HCT116 (cell line): ENCODE data around the gene WDR37. TPM values are rescaled to one million over a fixed set of nuclear protein-coding genes. Genes with fewer than 3 reads are reported as not detected.
"Not testable (repeated sequence)": the region's sequence is repeated elsewhere in the genome, so short reads cannot be mapped to it uniquely, and the experiment has no call there.

Experiments
- ATAC-seq: fragments of 200-7000 bp; cut with Tn5 transposase; 2 replicates; pipeline ENCODE4 v1.9.1; 2020; ENCODE audit warnings: mild to moderate bottlenecking, moderate library complexity
- BruUV-seq: library from RNA; stranded (reverse); fragments of 400-500 nt; replicated peaks from 2 replicates; lab custom pipeline; 2021; lab: Mats Ljungman, UMichigan
- CTCF ChIA-PET: fragments of 300-600 bp; sonication (Branson Sonifier 250); formaldehyde crosslinking; loops from one replicate; lab custom pipeline; 2021; ENCODE audit warnings: antibody characterized with exemption; lab: Charles Lee
- POLR2A ChIA-PET: fragments of 300-600, 350-600 bp; sonication (Branson Sonifier 250); formaldehyde crosslinking; loops from one replicate; lab custom pipeline; 2021; ENCODE audit warnings: antibody characterized with exemption; lab: Charles Lee
- RAD21 ChIA-PET, 2 experiments: fragments of 300-600 bp; sonication (Branson Sonifier 250); formaldehyde crosslinking; loops; one replicate each; lab custom pipeline; 2023; ENCODE audit warnings: low total read pairs in 2 of 2; ENCODE audit not compliant: uncharacterized antibody in 2 of 2, unreplicated experiment in 2 of 2, low non-redundant PET in 1 of 2; lab: Charles Lee
- DNase-seq: peaks from one replicate; pipeline ENCODE4 v3.0.0-alpha.2; 2010; ENCODE audit warnings: low read depth, low spot score
- H2AFZ ChIP-seq: fragments of 200-600 bp; shearing (Covaris generic), sonication (generic); 2 replicates; pipeline ENCODE4 v1.6.1; 2017; ENCODE audit warnings: low read depth, mixed run types, mixed read lengths, antibody characterized with exemption, low read length; ENCODE audit not compliant: poor library complexity, severe bottlenecking
- H3K27ac ChIP-seq: 2 replicates; pipeline ENCODE4 v1.5.1; 2012; ENCODE audit warnings: low read depth, low read length
- H3K27me3 ChIP-seq: fragments of 200-600 bp; sonication (generic); 2 replicates; pipeline ENCODE4 v1.6.1; 2016; ENCODE audit warnings: mixed run types, low read length, mixed read lengths; ENCODE audit not compliant: insufficient read depth
- H3K36me3 ChIP-seq, 2 experiments: fragments of 200-500 bp in 1 of 2; fragments of 200-600 bp in 1 of 2; sonication (Bioruptor generic) in 1 of 2; sonication (generic) in 1 of 2; 2 replicates each; pipeline versions ENCODE4 v1.5.1 to v1.6.1; 2014 to 2016; ENCODE audit warnings: low read length in 2 of 2, inconsistent platforms in 1 of 2, mixed read lengths in 1 of 2, mixed run types in 1 of 2; ENCODE audit not compliant: insufficient read depth in 2 of 2, control insufficient read depth in 1 of 2
- H3K4me1 ChIP-seq, 2 experiments: fragments of 200-600 bp in 1 of 2; sonication (generic) in 1 of 2; 2 replicates each; pipeline versions ENCODE4 v1.5.1 to v1.6.1; 2012 to 2017; ENCODE audit warnings: low read length in 2 of 2, inconsistent platforms in 1 of 2, mild to moderate bottlenecking in 1 of 2, mixed read lengths in 1 of 2, mixed run types in 1 of 2, moderate library complexity in 1 of 2; ENCODE audit not compliant: insufficient read depth in 2 of 2, control insufficient read depth in 1 of 2
- H3K4me2 ChIP-seq: fragments of 200-600 bp; sonication (generic); 2 replicates; pipeline ENCODE4 v1.6.1; 2017; ENCODE audit warnings: mixed run types, low read length, mixed read lengths
- H3K4me3 ChIP-seq, 2 experiments: fragments of 200-600 bp in 1 of 2; sonication (generic) in 1 of 2; replicated peaks in 1 of 2; 2 replicates each; pipeline ENCODE4 v1.5.1; 2011 to 2016; ENCODE audit warnings: low read length in 2 of 2, control low read depth in 1 of 2, low read depth in 1 of 2, mild to moderate bottlenecking in 1 of 2, mixed read lengths in 1 of 2, mixed run types in 1 of 2
- H3K79me2 ChIP-seq: fragments of 200-600 bp; sonication (generic); 2 replicates; pipeline ENCODE4 v1.6.1; 2017; ENCODE audit warnings: mild to moderate bottlenecking, mixed run types, low read length, moderate library complexity, mixed read lengths; ENCODE audit not compliant: insufficient read depth
- H3K9ac ChIP-seq: fragments of 200-600 bp; sonication (generic); 2 replicates; pipeline ENCODE4 v1.6.1; 2016; ENCODE audit warnings: low read length, mixed read lengths
- H3K9me2 ChIP-seq: fragments of 200-600 bp; sonication (generic), shearing (Covaris generic); 2 replicates; pipeline ENCODE4 v1.6.1; 2017; ENCODE audit warnings: mixed run types, mild to moderate bottlenecking, moderate library complexity; ENCODE audit not compliant: insufficient read depth
- H3K9me3 ChIP-seq, 2 experiments: fragments of 200-500 bp in 1 of 2; fragments of 200-600 bp in 1 of 2; sonication (Bioruptor generic) in 1 of 2; sonication (generic) in 1 of 2; 2 replicates each; pipeline ENCODE4 v1.6.1; 2014 to 2017; ENCODE audit warnings: low read length in 2 of 2, mixed read lengths in 2 of 2, inconsistent platforms in 1 of 2, low read depth in 1 of 2, mild to moderate bottlenecking in 1 of 2, mixed run types in 1 of 2, moderate library complexity in 1 of 2; ENCODE audit not compliant: control insufficient read depth in 1 of 2, insufficient read depth in 1 of 2
- H4K20me1 ChIP-seq: fragments of 200-600 bp; sonication (generic), shearing (Covaris generic); 2 replicates; pipeline ENCODE4 v1.6.1; 2017; ENCODE audit warnings: mixed run types, mild to moderate bottlenecking, moderate library complexity; ENCODE audit not compliant: insufficient read depth
- CBX3 ChIP-seq: IDR thresholded peaks from 2 replicates; pipeline ENCODE4 v1.6.1; 2012; ENCODE audit warnings: low read depth
- CEBPB ChIP-seq: IDR thresholded peaks from 2 replicates; pipeline ENCODE4 v1.6.1; 2012; ENCODE audit warnings: low read depth
- EZH2phosphoT487 ChIP-seq: fragments of 200-600 bp; IDR thresholded peaks from 2 replicates; pipeline ENCODE4 v1.6.1; 2018; ENCODE audit warnings: antibody characterized with exemption, borderline replicate concordance
- FOSL1 ChIP-seq: IDR thresholded peaks from 2 replicates; pipeline ENCODE4 v1.6.1; 2012; ENCODE audit warnings: low read depth
- JUND ChIP-seq: IDR thresholded peaks from 2 replicates; pipeline ENCODE4 v1.6.1; 2012
- POLR2A ChIP-seq: IDR thresholded peaks from 2 replicates; pipeline ENCODE4 v1.7.0; 2011; ENCODE audit warnings: borderline replicate concordance; ENCODE audit not compliant: insufficient read depth, insufficient read length; ENCODE audit errors: extremely low read depth
- RAD21 ChIP-seq: IDR thresholded peaks from 2 replicates; pipeline ENCODE4 v1.6.1; 2012; ENCODE audit warnings: low read depth, mild to moderate bottlenecking
- SIN3A ChIP-seq: IDR thresholded peaks from 2 replicates; pipeline ENCODE4 v1.6.1; 2012; ENCODE audit warnings: low read depth
- SP1 ChIP-seq: IDR thresholded peaks from 2 replicates; pipeline ENCODE4 v1.6.1; 2012; ENCODE audit warnings: low read depth
- SRF ChIP-seq: IDR thresholded peaks from 2 replicates; pipeline ENCODE4 v1.6.1; 2012; ENCODE audit warnings: low read depth
- TCF7L2 ChIP-seq: IDR thresholded peaks from 2 replicates; pipeline ENCODE4 v1.7.0; 2011; ENCODE audit warnings: borderline replicate concordance, inconsistent platforms; ENCODE audit not compliant: insufficient read depth, insufficient read length; ENCODE audit errors: extremely low read depth
- YY1 ChIP-seq: IDR thresholded peaks from 2 replicates; pipeline ENCODE4 v1.6.1; 2011; ENCODE audit warnings: low read length, low read depth, moderate library complexity, mild to moderate bottlenecking; ENCODE audit not compliant: insufficient replicate concordance; ENCODE audit errors: extremely low read depth
- ZFX ChIP-seq: fragments of 450-650 bp; IDR thresholded peaks from 2 replicates; pipeline ENCODE4 v1.6.1; 2017
- ZNF274 ChIP-seq: fragments of 200-500 bp; sonication (Bioruptor generic); IDR thresholded peaks from 2 replicates; pipeline ENCODE4 v1.6.1; 2014; ENCODE audit warnings: mild to moderate bottlenecking, low read depth, low read length, inconsistent platforms
- intact Hi-C: fragments of 100-400 bp; cut with micrococcal nuclease; formaldehyde crosslinking; loops from 2 replicates; pipeline ENCODE4 v1.10.0; 2022
- total RNA-seq: library from RNA; stranded (reverse); gene quantifications from one replicate; pipeline ENCODE4 v1.2.1, GENCODE V29; 2021; ENCODE audit not compliant: unreplicated experiment
- TF ChIP-seq, protein P1 (sequence below): IDR thresholded peaks from 2 replicates; pipeline ENCODE4 v1.6.1; 2012
- TF ChIP-seq, protein P2 (sequence below): IDR thresholded peaks from 2 replicates; pipeline ENCODE4 v1.6.1; 2011; ENCODE audit warnings: mild to moderate bottlenecking, low read length, moderate library complexity; ENCODE audit not compliant: insufficient replicate concordance; ENCODE audit errors: extremely low read depth
- TF ChIP-seq, protein P3 (sequence below): IDR thresholded peaks from 2 replicates; pipeline ENCODE4 v1.6.1; 2012; ENCODE audit warnings: low read depth

Gene WDR37
- total RNA-seq, 1 experiment from 2014 or later, result 9.1 TPM

DNA sequence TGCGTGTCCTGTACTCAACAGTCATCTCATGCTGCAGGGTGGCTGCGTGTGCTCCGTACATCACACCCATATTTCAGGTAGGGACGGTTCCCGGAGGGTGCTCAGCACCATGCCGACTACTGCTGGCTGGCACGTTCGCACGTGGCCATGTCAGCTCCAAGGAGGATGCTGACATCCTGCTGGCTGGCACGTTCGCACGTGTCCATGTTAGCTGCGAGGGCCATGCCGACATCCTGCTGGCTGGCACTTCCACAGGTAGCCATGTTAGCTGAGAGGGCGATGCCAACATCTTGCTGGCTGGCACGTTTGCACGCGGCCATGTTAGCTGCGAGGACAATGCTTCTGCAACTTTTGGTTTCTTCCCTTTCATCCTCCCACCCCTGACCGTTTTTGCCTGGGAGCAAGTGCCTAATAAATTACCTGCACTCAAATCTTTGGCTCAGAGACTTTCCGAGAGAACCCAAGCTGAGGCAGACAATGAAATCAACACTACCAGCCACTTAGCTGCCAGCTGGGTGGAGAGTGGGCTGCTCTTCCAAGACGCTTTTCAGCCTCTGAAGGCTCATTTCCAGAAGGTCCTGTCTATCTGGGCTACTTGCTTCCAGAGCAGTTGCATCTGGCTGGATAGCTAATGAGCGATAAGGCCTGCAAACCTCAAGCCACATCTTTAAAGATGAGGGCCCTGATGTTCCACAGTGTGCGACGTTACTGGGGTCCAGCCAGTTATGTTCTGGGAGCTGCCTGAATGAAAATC lies 104.6 kb downstream of the WDR37 start:
- Histone ChIP-seq H3K79me2 (no peaks in the 10 kb centered on the region), H2AFZ (no peak overlapping the region), H3K27ac (no peak overlapping the region), H4K20me1 (no peaks in the 10 kb centered on the region), H3K27me3 (peaks cover 14% of the 10 kb centered on the region; the same call in 1 of the 2 replicates), H3K9me3 (no peaks in the 10 kb centered on the region), H3K9me2 (no peaks in the 10 kb centered on the region), H3K4me1 (no peaks in the 10 kb centered on the region), H3K4me2 (no peak overlapping the region), H3K4me3 (no peak overlapping the region), H3K36me3 (no peaks in the 10 kb centered on the region), H3K9ac (no peak overlapping the region)
- ChIA-PET POLR2A (no interaction called here), RAD21 (no interaction called here), CTCF (no interaction called here)
- DNase-seq (no peak), ATAC-seq (no peak)
- no TSS peak for BruUV-seq
- intact Hi-C loops, result no loop called here
- TF ChIP-seq SIN3A (no peak), SRF (no peak), TCF7L2 (no peak), ZNF274 (no peak), SP1 (no peak), RAD21 (no peak), EZH2phosphoT487 (no peak), ZFX (no peak), POLR2A (no peak), CEBPB (no peak), CBX3 (no peak), FOSL1 (no peak), YY1 (no peak), JUND (no peak)
- TF ChIP-seq, protein P1, sequence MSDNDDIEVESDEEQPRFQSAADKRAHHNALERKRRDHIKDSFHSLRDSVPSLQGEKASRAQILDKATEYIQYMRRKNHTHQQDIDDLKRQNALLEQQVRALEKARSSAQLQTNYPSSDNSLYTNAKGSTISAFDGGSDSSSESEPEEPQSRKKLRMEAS, result no peak
- TF ChIP-seq, protein P2, sequence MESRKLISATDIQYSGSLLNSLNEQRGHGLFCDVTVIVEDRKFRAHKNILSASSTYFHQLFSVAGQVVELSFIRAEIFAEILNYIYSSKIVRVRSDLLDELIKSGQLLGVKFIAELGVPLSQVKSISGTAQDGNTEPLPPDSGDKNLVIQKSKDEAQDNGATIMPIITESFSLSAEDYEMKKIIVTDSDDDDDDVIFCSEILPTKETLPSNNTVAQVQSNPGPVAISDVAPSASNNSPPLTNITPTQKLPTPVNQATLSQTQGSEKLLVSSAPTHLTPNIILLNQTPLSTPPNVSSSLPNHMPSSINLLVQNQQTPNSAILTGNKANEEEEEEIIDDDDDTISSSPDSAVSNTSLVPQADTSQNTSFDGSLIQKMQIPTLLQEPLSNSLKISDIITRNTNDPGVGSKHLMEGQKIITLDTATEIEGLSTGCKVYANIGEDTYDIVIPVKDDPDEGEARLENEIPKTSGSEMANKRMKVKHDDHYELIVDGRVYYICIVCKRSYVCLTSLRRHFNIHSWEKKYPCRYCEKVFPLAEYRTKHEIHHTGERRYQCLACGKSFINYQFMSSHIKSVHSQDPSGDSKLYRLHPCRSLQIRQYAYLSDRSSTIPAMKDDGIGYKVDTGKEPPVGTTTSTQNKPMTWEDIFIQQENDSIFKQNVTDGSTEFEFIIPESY, result no peak
- TF ChIP-seq, protein P3, sequence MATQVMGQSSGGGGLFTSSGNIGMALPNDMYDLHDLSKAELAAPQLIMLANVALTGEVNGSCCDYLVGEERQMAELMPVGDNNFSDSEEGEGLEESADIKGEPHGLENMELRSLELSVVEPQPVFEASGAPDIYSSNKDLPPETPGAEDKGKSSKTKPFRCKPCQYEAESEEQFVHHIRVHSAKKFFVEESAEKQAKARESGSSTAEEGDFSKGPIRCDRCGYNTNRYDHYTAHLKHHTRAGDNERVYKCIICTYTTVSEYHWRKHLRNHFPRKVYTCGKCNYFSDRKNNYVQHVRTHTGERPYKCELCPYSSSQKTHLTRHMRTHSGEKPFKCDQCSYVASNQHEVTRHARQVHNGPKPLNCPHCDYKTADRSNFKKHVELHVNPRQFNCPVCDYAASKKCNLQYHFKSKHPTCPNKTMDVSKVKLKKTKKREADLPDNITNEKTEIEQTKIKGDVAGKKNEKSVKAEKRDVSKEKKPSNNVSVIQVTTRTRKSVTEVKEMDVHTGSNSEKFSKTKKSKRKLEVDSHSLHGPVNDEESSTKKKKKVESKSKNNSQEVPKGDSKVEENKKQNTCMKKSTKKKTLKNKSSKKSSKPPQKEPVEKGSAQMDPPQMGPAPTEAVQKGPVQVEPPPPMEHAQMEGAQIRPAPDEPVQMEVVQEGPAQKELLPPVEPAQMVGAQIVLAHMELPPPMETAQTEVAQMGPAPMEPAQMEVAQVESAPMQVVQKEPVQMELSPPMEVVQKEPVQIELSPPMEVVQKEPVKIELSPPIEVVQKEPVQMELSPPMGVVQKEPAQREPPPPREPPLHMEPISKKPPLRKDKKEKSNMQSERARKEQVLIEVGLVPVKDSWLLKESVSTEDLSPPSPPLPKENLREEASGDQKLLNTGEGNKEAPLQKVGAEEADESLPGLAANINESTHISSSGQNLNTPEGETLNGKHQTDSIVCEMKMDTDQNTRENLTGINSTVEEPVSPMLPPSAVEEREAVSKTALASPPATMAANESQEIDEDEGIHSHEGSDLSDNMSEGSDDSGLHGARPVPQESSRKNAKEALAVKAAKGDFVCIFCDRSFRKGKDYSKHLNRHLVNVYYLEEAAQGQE, result no peak

DNA sequence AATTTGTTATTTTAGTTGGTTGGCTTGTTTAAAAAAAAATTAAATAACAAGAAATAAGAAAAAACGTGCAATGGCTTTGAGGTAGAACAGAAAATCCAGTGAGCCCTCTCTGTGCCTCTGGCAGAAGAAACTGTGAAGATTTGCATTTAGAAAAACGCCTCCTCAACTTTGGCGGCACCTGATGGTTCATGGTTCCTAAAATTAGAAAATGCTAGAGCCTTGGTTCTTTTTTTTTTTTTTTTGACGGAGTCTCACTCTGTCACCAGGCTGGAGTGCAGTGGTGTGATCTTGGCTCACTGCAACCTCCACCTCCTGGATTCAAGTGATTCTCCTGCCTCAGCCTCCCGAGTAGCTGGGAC lies 105.1 kb downstream of the WDR37 start:
- CTCF ChIA-PET, intact Hi-C loops: not testable (repeated sequence)

More for the DNA sequence above, 105.1 kb downstream of the WDR37 start:
- H3K9me3 ChIP-seq, BruUV-seq, DNase-seq, H3K4me3 ChIP-seq, H3K9me2 ChIP-seq, H2AFZ ChIP-seq, RAD21 ChIA-PET, H3K4me1 ChIP-seq, ATAC-seq, H3K9ac ChIP-seq, H3K4me2 ChIP-seq, H3K36me3 ChIP-seq, H3K79me2 ChIP-seq, POLR2A ChIA-PET, H4K20me1 ChIP-seq, H3K27ac ChIP-seq: not testable (repeated sequence)
- H3K27me3 ChIP-seq, result peaks cover 20% of the 10 kb centered on the region; the same call in 1 of the 2 replicates
